Measurements from ENCODE around the gene DCBLD1. TPM values are rescaled to one million over a fixed set of nuclear protein-coding genes. Genes with fewer than 3 reads are reported as not detected.

The DCBLD1 gene
- total and polyA plus RNA-seq, 2 of the 13 experiments (the other 11 are each of a cell fraction or from before 2014, with no cell fraction given): 23.2 to 41.5 TPM

DNA sequence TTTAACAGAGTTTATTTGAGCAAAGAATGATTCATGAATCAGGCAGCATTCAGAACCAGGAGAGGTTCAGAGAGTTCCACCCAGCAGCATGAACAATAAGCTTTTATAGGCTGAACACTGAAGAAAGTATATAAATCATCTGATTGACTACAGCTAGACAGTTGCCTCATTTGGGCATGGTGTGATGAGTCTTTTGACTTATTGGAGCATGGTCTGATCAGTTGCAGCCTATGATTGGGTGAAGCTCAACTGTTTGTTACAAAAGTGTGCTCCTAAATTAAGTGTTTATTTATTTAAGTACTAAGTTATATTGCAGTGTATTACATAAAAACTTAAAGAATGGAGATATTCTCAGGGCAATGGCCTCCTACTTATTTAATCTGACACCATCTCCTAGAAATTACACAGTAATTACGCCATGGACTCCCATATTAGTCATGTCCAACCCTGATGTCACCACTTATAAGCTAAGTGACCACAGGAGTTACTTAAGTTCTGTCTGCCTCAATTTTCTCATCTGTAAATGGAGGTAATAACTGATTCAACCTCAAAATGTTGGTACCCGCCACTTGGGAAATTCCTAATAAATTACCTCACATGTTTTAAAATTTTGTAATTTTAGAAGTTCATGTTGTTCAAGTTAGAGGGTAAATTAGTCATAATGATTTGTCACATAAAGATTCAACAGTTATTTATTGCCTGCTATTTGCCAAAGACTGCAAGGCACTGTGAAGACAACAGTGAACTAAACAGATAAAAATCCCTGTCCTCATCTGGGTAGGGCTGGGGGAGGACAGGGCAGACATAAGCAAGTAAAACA, 41.6 kb upstream of the DCBLD1 start:
- no peaks in the 10 kb centered on the region for H4K20me1 ChIP-seq (ENCODE audit: insufficient read depth, low read length)
- ChIA-PET POLR2A (interaction anchor here (0.7 kb wide), 1 partner anchor 40 kb away, joined by 3 read pairs; no protein-coding TSS in a partner anchor), CTCF (ENCODE audit: low intra/inter-chr PET ratio, low total read pairs) (no interaction called here)
- WGBS (ENCODE audit: low lambda C conversion rate): 94% methylated on average over 2 of the region's 2 CpGs
- FAIRE-seq (no peak), DNase-seq (ENCODE audit: low spot score) (no peak), ATAC-seq (no peak)
- H3K27ac ChIP-seq (ENCODE audit: extremely low read length, insufficient read depth, low read length): no peak overlapping the region
- no peaks in the 10 kb centered on the region for H3K27me3 ChIP-seq (ENCODE audit: control insufficient read depth in 1 of 2, insufficient read depth in 2 of 2, low read length in 2 of 2)
- H2AFZ ChIP-seq (ENCODE audit: low read length): no peak overlapping the region
- peaks cover 14% of the 10 kb centered on the region; the same call in 1 of the 2 replicates for H3K9me3 ChIP-seq (ENCODE audit: low read length)
- TF ChIP-seq ZNF546 (CRISPR knock-in tag; conservative IDR thresholded peaks at IDR 0.05) (no peak), GRHL1 (CRISPR knock-in tag; conservative IDR thresholded peaks at IDR 0.05) (no peak), ZFYVE20 (CRISPR knock-in tag; IDR thresholded peaks at IDR 0.05; ENCODE audit: borderline replicate concordance, low read depth) (no peak), SMAD1 (CRISPR knock-in tag; IDR thresholded peaks at IDR 0.05; ENCODE audit: borderline replicate concordance, low read depth) (no peak), LRRFIP1 (CRISPR knock-in tag; conservative IDR thresholded peaks at IDR 0.05) (no peak), CREB3 (CRISPR knock-in tag; IDR thresholded peaks at IDR 0.05) (no peak), ZZZ3 (CRISPR knock-in tag; IDR thresholded peaks at IDR 0.05; ENCODE audit: borderline replicate concordance) (no peak), ATF1 (CRISPR knock-in tag; IDR thresholded peaks at IDR 0.05) (no peak), RBAK (CRISPR knock-in tag; IDR thresholded peaks at IDR 0.05) (no peak), ZNF207 (IDR thresholded peaks at IDR 0.05; ENCODE audit: borderline replicate concordance) (no peak)
- TF ChIP-seq, protein P1, sequence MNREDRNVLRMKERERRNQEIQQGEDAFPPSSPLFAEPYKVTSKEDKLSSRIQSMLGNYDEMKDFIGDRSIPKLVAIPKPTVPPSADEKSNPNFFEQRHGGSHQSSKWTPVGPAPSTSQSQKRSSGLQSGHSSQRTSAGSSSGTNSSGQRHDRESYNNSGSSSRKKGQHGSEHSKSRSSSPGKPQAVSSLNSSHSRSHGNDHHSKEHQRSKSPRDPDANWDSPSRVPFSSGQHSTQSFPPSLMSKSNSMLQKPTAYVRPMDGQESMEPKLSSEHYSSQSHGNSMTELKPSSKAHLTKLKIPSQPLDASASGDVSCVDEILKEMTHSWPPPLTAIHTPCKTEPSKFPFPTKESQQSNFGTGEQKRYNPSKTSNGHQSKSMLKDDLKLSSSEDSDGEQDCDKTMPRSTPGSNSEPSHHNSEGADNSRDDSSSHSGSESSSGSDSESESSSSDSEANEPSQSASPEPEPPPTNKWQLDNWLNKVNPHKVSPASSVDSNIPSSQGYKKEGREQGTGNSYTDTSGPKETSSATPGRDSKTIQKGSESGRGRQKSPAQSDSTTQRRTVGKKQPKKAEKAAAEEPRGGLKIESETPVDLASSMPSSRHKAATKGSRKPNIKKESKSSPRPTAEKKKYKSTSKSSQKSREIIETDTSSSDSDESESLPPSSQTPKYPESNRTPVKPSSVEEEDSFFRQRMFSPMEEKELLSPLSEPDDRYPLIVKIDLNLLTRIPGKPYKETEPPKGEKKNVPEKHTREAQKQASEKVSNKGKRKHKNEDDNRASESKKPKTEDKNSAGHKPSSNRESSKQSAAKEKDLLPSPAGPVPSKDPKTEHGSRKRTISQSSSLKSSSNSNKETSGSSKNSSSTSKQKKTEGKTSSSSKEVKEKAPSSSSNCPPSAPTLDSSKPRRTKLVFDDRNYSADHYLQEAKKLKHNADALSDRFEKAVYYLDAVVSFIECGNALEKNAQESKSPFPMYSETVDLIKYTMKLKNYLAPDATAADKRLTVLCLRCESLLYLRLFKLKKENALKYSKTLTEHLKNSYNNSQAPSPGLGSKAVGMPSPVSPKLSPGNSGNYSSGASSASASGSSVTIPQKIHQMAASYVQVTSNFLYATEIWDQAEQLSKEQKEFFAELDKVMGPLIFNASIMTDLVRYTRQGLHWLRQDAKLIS (CRISPR knock-in tag; IDR thresholded peaks at IDR 0.05): no peak
- intact Hi-C loops (cut with micrococcal nuclease; ENCODE audit: unreplicated experiment): loop anchor here (5.0 to 10.0 kb wide), 2 partner anchors 36 to 394 kb away; no protein-coding TSS in a partner anchor
- no peak overlapping the region for H3K9ac ChIP-seq (ENCODE audit: insufficient read depth, low read depth, low read length)
- no peaks in the 10 kb centered on the region for H3K36me3 ChIP-seq (replicated peaks in 1 of 2; ENCODE audit: control insufficient read depth in 1 of 2, insufficient read depth in 2 of 2, low read length in 2 of 2)
- no peak overlapping the region for H3K4me2 ChIP-seq (ENCODE audit: low read depth, low read length)
- in situ Hi-C loops (cut with HindIII; ENCODE audit: extremely low pct_ligation_motif_present, low pct_unique_long_range_greater_than_20kb): no loop called here
- peaks cover 21% of the 10 kb centered on the region for H3K4me1 ChIP-seq (ENCODE audit: insufficient read depth, low read length)
- BruUV-seq (replicated peaks): no TSS peak
- no peaks in the 10 kb centered on the region for H3K79me2 ChIP-seq (ENCODE audit: insufficient read depth, low read length)
- no peak overlapping the region for H3K4me3 ChIP-seq (replicated peaks in 1 of 3; ENCODE audit: insufficient read depth in 1 of 3, low read depth in 2 of 3, low read length in 3 of 3)
